DOHH2 (cell line): ENCODE data around the gene EIF3I.

Experiments
- H3F3A ChIP-seq: fragments of 200-600 bp; sonication (generic), shearing (Covaris generic); 2 replicates; pipeline ENCODE4 v1.6.0; 2016; ENCODE audit warnings: antibody characterized with exemption, mild to moderate bottlenecking; ENCODE audit not compliant: control insufficient read depth, insufficient read depth
- H3K27ac ChIP-seq: fragments of 200-600 bp; sonication (generic); 2 replicates; pipeline ENCODE4 v1.5.1; 2014; ENCODE audit warnings: low read depth, mild to moderate bottlenecking, low read length, moderate library complexity
- H3K27me3 ChIP-seq: fragments of 200-600 bp; sonication (generic); 2 replicates; pipeline ENCODE4 v1.6.1; 2014; ENCODE audit warnings: mild to moderate bottlenecking, low read length, mixed read lengths; ENCODE audit not compliant: control insufficient read depth
- H3K36me3 ChIP-seq: fragments of 200-600 bp; sonication (generic); 2 replicates; pipeline ENCODE4 v1.6.1; 2014; ENCODE audit warnings: mild to moderate bottlenecking, low read length, moderate library complexity, mixed read lengths; ENCODE audit not compliant: control insufficient read depth
- H3K4me1 ChIP-seq: fragments of 200-600 bp; sonication (generic); 2 replicates; pipeline ENCODE4 v1.6.1; 2014; ENCODE audit warnings: mild to moderate bottlenecking, low read length, mixed read lengths; ENCODE audit not compliant: control insufficient read depth
- H3K4me2 ChIP-seq: fragments of 200-600 bp; sonication (generic); 2 replicates; pipeline ENCODE4 v1.6.0; 2014; ENCODE audit warnings: mild to moderate bottlenecking, low read length, moderate library complexity
- H3K4me3 ChIP-seq: fragments of 200-600 bp; sonication (generic); 2 replicates; pipeline ENCODE4 v1.5.1; 2014; ENCODE audit warnings: mild to moderate bottlenecking, low read length, mixed read lengths
- H3K79me2 ChIP-seq: fragments of 200-600 bp; sonication (generic); 2 replicates; pipeline ENCODE4 v1.6.1; 2014; ENCODE audit warnings: mild to moderate bottlenecking, low read length, mixed read lengths; ENCODE audit not compliant: control insufficient read depth
- H3K9me2 ChIP-seq: fragments of 200-600 bp; sonication (generic); replicated peaks from 2 replicates; pipeline ENCODE4 v1.6.1; 2014; ENCODE audit warnings: mild to moderate bottlenecking, low read length, mixed read lengths; ENCODE audit not compliant: control insufficient read depth
- H3K9me3 ChIP-seq: fragments of 200-600 bp; sonication (generic); 2 replicates; pipeline ENCODE4 v1.6.1; 2014; ENCODE audit warnings: antibody characterized with exemption, low read length, mixed read lengths; ENCODE audit not compliant: control insufficient read depth, insufficient read depth
- H4K20me1 ChIP-seq: fragments of 200-600 bp; sonication (generic); 2 replicates; pipeline ENCODE4 v1.6.0; 2014; ENCODE audit warnings: low read depth, mild to moderate bottlenecking, antibody characterized with exemption, low read length, moderate library complexity; ENCODE audit not compliant: control insufficient read depth, insufficient read depth
- EZH2phosphoT487 ChIP-seq: fragments of 200-600 bp; sonication (generic); IDR thresholded peaks from 2 replicates; pipeline ENCODE4 v1.6.1; 2017; ENCODE audit warnings: borderline replicate concordance, mild to moderate bottlenecking, antibody characterized with exemption, low read length, moderate library complexity, mixed read lengths
- TF ChIP-seq, protein P1 (sequence below): fragments of 200-600 bp; sonication (generic); IDR thresholded peaks from one replicate; pipeline ENCODE4 v1.5.1; 2014; ENCODE audit warnings: antibody characterized with exemption, mild to moderate bottlenecking, low read depth, low read length; ENCODE audit not compliant: poor library complexity, severe bottlenecking

Gene EIF3I

GRCh38 chr1:32186077-32186476 is 36.1 kb upstream of the EIF3I start:
- peak overlapping the region; percentile 12 for H3K27ac ChIP-seq
- no peaks in the 10 kb centered on the region for H3K9me2 ChIP-seq
- no peaks in the 10 kb centered on the region for H3F3A ChIP-seq
- no peak overlapping the region for H3K4me3 ChIP-seq
- H3K4me2 ChIP-seq, result no peak overlapping the region
- H3K79me2 ChIP-seq, result peaks cover 58% of the 10 kb centered on the region
- peaks cover 2% of the 10 kb centered on the region; the same call in 1 of the 2 replicates for H4K20me1 ChIP-seq
- H3K36me3 ChIP-seq, result peaks cover 86% of the 10 kb centered on the region
- peaks cover 23% of the 10 kb centered on the region for H3K4me1 ChIP-seq
- TF ChIP-seq, protein P1, sequence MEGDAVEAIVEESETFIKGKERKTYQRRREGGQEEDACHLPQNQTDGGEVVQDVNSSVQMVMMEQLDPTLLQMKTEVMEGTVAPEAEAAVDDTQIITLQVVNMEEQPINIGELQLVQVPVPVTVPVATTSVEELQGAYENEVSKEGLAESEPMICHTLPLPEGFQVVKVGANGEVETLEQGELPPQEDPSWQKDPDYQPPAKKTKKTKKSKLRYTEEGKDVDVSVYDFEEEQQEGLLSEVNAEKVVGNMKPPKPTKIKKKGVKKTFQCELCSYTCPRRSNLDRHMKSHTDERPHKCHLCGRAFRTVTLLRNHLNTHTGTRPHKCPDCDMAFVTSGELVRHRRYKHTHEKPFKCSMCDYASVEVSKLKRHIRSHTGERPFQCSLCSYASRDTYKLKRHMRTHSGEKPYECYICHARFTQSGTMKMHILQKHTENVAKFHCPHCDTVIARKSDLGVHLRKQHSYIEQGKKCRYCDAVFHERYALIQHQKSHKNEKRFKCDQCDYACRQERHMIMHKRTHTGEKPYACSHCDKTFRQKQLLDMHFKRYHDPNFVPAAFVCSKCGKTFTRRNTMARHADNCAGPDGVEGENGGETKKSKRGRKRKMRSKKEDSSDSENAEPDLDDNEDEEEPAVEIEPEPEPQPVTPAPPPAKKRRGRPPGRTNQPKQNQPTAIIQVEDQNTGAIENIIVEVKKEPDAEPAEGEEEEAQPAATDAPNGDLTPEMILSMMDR, result no peak
- no peak for TF ChIP-seq EZH2phosphoT487
- H3K27me3 ChIP-seq, result no peaks in the 10 kb centered on the region
- H3K9me3 ChIP-seq, result no peaks in the 10 kb centered on the region

- no peaks in the 10 kb centered on the region for H3K27me3 ChIP-seq
- peak overlapping the region; percentile 12 for H3K27ac ChIP-seq
- no peaks in the 10 kb centered on the region for H3K9me2 ChIP-seq
- H4K20me1 ChIP-seq, result no peaks in the 10 kb centered on the region
- peaks cover 19% of the 10 kb centered on the region for H3K4me1 ChIP-seq
- H3K4me2 ChIP-seq, result no peak overlapping the region
- H3K9me3 ChIP-seq, result no peaks in the 10 kb centered on the region
- no peak overlapping the region for H3K4me3 ChIP-seq
- TF ChIP-seq EZH2phosphoT487, result no peak
- TF ChIP-seq, protein P1, result no peak
- peaks cover 86% of the 10 kb centered on the region for H3K36me3 ChIP-seq
- peaks cover 54% of the 10 kb centered on the region for H3K79me2 ChIP-seq
- no peaks in the 10 kb centered on the region for H3F3A ChIP-seq
Observed at GRCh38 chr1:32186491-32186890, 35.7 kb upstream of the EIF3I start.

GRCh38 chr1:32187850-32188249 is 34.4 kb upstream of the EIF3I start:
- Histone ChIP-seq H3K4me2 (no peak overlapping the region), H4K20me1 (no peaks in the 10 kb centered on the region), H3F3A (no peaks in the 10 kb centered on the region), H3K27ac (no peak overlapping the region), H3K36me3 (peaks cover 86% of the 10 kb centered on the region), H3K4me3 (no peak overlapping the region), H3K27me3 (no peaks in the 10 kb centered on the region), H3K4me1 (peaks cover 8% of the 10 kb centered on the region), H3K9me2 (no peaks in the 10 kb centered on the region), H3K79me2 (peaks cover 40% of the 10 kb centered on the region), H3K9me3 (no peaks in the 10 kb centered on the region)
- TF ChIP-seq EZH2phosphoT487, result no peak
- TF ChIP-seq, protein P1, result no peak
